CD8-positive, alpha-beta memory T cell (primary cell): ENCODE data around the gene TMEM47. TPM values are rescaled to one million over a fixed set of nuclear protein-coding genes. Genes with fewer than 3 reads are reported as not detected.

Source experiments
- CTCF ChIA-PET: fragments of 350-600 bp; sonication (Branson Sonifier 250); formaldehyde crosslinking; loops from one replicate; lab custom pipeline; 2021; ENCODE audit warnings: antibody characterized with exemption; lab: Charles Lee
- POLR2A ChIA-PET: fragments of 350-600 bp; sonication (Branson Sonifier 250); formaldehyde crosslinking; loops from one replicate; lab custom pipeline; 2021; ENCODE audit warnings: antibody characterized with exemption; lab: Charles Lee
- DNase-seq, 5 donors: peaks; one replicate each; pipeline versions ENCODE4 v3.0.0 to v3.0.0-alpha.2; 2020 to 2022; ENCODE audit warnings: mixed read lengths in 1 of 5
- H3K27ac ChIP-seq: one replicate; pipeline ENCODE4 v1.7.0; 2013; ENCODE audit warnings: low read depth, mild to moderate bottlenecking, low read length, moderate library complexity
- H3K27me3 ChIP-seq: 2 replicates; pipeline ENCODE4 v1.7.0; 2013; ENCODE audit warnings: low read length, mild to moderate bottlenecking; ENCODE audit not compliant: insufficient read depth, poor library complexity, severe bottlenecking
- H3K36me3 ChIP-seq: 2 replicates; pipeline ENCODE4 v1.7.0; 2013; ENCODE audit warnings: mild to moderate bottlenecking, low read length, moderate library complexity; ENCODE audit not compliant: insufficient read depth
- H3K4me1 ChIP-seq: 2 replicates; pipeline ENCODE4 v1.7.0; 2013; ENCODE audit warnings: mild to moderate bottlenecking, low read length, moderate library complexity; ENCODE audit not compliant: insufficient read depth
- H3K4me3 ChIP-seq: 2 replicates; pipeline ENCODE4 v1.7.0; 2013; ENCODE audit warnings: mild to moderate bottlenecking, low read length
- H3K9me3 ChIP-seq: 2 replicates; pipeline ENCODE4 v1.7.0; 2013; ENCODE audit warnings: mild to moderate bottlenecking, low read length
- H3K27ac Mint-ChIP-seq, 8 donors: one replicate each; pipeline ENCODE4 v1.8.0; 2020 to 2021; ENCODE audit warnings: mixed read lengths in 8 of 8, mild to moderate bottlenecking in 6 of 8, inconsistent platforms in 3 of 8, moderate library complexity in 3 of 8
- H3K27me3 Mint-ChIP-seq, 2 donors: one replicate each; pipeline ENCODE4 v1.8.0; 2020 to 2021; ENCODE audit warnings: mixed read lengths in 2 of 2, mild to moderate bottlenecking in 1 of 2, moderate library complexity in 1 of 2
- H3K36me3 Mint-ChIP-seq, 3 donors: one replicate each; pipeline ENCODE4 v1.8.0; 2020 to 2021; ENCODE audit warnings: mixed read lengths in 3 of 3, inconsistent platforms in 1 of 3, mild to moderate bottlenecking in 1 of 3
- H3K4me1 Mint-ChIP-seq, 3 donors: one replicate each; pipeline ENCODE4 v1.8.0; 2020 to 2021; ENCODE audit warnings: mixed read lengths in 3 of 3, inconsistent platforms in 1 of 3, mild to moderate bottlenecking in 1 of 3
- H3K4me3 Mint-ChIP-seq, 7 donors: one replicate each; pipeline ENCODE4 v1.8.0; 2020 to 2021; ENCODE audit warnings: mixed read lengths in 7 of 7, mild to moderate bottlenecking in 6 of 7, moderate library complexity in 4 of 7, inconsistent platforms in 2 of 7
- H3K9me3 Mint-ChIP-seq, 5 donors: one replicate each; pipeline ENCODE4 v1.8.0; 2020 to 2022; ENCODE audit warnings: mixed read lengths in 5 of 5, mild to moderate bottlenecking in 3 of 5, moderate library complexity in 2 of 5, inconsistent platforms in 1 of 5
- polyA plus RNA-seq: library from polyadenylated mRNA; unstranded; fragments of 300-500 nt; fragmentation: Illumina TruSeq; gene quantifications from one replicate; pipeline ENCODE4 v1.2.3, GENCODE V29; 2021
- total RNA-seq, 2 experiments: library from RNA; stranded (reverse); gene quantifications; one replicate each; pipeline ENCODE4 v1.2.3, GENCODE V29; 2021

TMEM47 gene
- total RNA-seq (not detected), polyA plus RNA-seq (not detected)

DNA sequence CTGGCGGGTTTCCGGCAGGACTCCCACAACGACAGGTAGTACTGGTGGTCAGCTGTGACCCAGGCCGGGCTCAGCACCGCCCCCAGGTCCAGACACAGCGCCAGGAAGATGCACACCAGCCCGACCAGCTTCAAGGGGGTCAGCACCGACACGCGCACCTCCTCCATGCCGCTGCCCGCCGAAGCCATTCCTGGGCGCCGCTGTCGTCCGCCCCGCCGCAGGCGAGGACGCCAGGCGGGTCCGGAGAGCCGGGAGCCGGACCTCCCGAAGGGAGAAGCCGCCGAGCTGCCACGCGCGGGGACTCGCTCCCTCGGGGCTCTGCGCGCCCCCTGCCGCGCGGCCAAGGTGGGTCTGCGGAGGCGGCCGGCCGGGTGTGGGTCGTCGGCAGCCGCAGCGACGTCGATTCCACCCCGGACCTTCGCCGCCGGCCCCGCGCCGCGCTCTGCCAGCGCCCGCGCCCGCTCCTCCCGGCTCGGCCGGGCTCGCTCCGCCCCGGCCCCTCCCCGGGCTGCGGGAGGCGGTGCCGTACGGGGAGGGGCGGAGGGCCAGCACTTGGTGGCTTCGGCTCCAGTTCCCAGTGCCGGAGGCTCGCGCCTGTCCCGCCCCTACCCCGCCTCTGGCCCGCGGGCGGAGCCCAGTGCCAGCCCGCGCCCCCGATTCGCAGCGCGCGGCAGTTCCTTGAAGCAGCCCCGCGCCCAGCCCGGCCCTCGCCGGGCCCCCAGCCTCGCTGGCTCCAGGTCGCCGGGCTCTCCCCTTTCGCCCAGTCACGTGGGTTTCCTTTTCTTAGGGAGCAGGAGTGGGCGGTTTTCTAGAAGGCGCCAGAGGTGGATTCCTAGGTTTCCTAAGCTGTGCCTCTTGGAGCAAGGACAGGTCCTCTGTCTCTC is at the start of gene TMEM47:
Gene TMEM47 (minus strand): TSS at position 444 of the 884 bp plus-strand sequence. CDS start 256 bp downstream, at position 188.
- POLR2A ChIA-PET, result no interaction called here
- no peak within 1 kb of the TSS for H3K27ac Mint-ChIP-seq
- DNase-seq, result no peak
- Histone ChIP-seq H3K9me3 (no peaks in the 10 kb centered on the region), H3K27me3 (no peaks in the 10 kb centered on the region), H3K4me3 (no peak within 1 kb of the TSS), H3K4me1 (no peaks in the 10 kb centered on the region), H3K36me3 (no peaks in the 10 kb centered on the region), H3K27ac (no peak within 1 kb of the TSS)
- CTCF ChIA-PET, result no interaction called here
- H3K36me3 Mint-ChIP-seq, result peaks cover 0 to 3% (median 0%) of the 10 kb centered on the region in 3 donors
- H3K27me3 Mint-ChIP-seq, result peaks cover 10 to 16% of the 10 kb centered on the region in 2 donors
- peaks cover 0 to 21% (median 10%) of the 10 kb centered on the region in 5 donors for H3K9me3 Mint-ChIP-seq
- no peak within 1 kb of the TSS for H3K4me3 Mint-ChIP-seq
- H3K4me1 Mint-ChIP-seq, result peaks cover 0 to 9% (median 3%) of the 10 kb centered on the region in 3 donors

DNA sequence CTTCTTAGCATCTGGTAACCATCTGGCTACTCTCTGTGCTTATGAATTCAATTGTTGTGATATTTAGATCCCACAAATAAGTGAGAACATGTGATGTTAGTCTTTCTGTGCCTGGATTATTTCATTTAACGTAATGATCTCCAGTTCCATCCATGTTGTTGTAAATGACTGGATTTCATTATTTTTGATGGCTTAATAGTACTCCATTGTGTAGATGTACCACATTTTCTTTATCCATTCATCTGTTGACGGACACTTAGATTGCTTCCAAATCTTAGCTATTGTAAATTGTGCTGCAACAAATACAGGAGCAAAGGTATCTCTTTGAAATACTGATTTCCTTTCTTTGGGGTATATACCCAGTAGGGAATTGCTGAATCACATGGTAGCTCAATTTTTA is 30.0 kb upstream of the TMEM47 start:
- H3K36me3 Mint-ChIP-seq, result no peaks in the 10 kb centered on the region
- no peak overlapping the region for H3K27ac Mint-ChIP-seq
- no peaks in the 10 kb centered on the region for H3K36me3 ChIP-seq
- peaks cover 0 to 4% of the 10 kb centered on the region in 2 donors for H3K27me3 Mint-ChIP-seq
- H3K4me3 Mint-ChIP-seq, result no peak overlapping the region
- no peaks in the 10 kb centered on the region for H3K27me3 ChIP-seq
- no peak overlapping the region for H3K4me3 ChIP-seq
- CTCF ChIA-PET, result no interaction called here
- POLR2A ChIA-PET, result no interaction called here
- no peaks in the 10 kb centered on the region for H3K9me3 ChIP-seq
- no peak overlapping the region for H3K27ac ChIP-seq
- no peaks in the 10 kb centered on the region for H3K4me1 Mint-ChIP-seq
- H3K9me3 Mint-ChIP-seq, result peaks cover 4 to 13% (median 10%) of the 10 kb centered on the region in 5 donors
- no peaks in the 10 kb centered on the region for H3K4me1 ChIP-seq
- DNase-seq, result no peak

DNA sequence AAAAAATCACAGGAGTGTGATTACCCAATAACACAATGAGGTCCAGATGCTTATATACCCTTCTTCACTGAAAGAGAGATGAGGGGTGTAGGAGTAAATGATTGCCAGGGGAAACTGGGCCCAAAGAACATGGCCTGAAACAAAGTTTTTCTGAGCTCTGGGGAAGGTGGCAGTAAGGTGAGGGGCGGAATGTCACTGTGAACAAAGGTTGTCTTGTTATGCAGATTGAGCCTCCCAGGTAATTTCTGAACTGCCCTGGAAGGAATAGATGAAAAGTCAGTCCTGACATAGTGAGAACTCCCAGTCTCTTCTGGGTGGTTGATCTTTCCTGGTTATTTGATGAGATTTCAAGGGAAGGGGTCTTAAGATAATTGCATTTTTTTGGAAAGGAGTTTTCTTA is 2.5 kb upstream of the TMEM47 start:
- POLR2A ChIA-PET, result no interaction called here

DNA sequence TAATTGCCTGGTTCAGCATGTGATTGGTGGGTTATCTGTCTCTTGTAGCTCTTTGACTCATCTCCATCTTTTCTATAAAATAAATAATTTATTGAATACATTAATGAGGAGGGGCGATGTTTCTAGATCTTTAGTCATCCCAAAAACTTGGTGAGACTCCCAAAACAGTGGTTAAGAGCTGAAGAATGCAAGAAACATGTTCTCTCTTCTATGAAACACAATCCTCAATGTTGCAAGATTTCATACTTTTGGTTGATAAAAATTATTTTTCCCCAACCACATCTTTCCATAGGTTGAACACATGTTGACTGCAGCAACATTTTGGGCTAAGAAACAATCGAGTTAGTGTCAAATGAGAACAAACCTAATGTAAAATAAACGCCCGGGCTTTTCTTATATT is 1.2 kb upstream of the TMEM47 start:
- CTCF ChIA-PET, result no interaction called here
- no peak overlapping the region for H3K27ac Mint-ChIP-seq
- DNase-seq, result no peak
- H3K4me3 ChIP-seq, result no peak overlapping the region
- H3K36me3 Mint-ChIP-seq, result peaks cover 0 to 3% (median 0%) of the 10 kb centered on the region in 3 donors
- H3K36me3 ChIP-seq, result no peaks in the 10 kb centered on the region
- H3K27me3 Mint-ChIP-seq, result peaks cover 10 to 16% of the 10 kb centered on the region in 2 donors
- H3K27me3 ChIP-seq, result no peaks in the 10 kb centered on the region
- H3K4me1 ChIP-seq, result no peaks in the 10 kb centered on the region
- no peak overlapping the region for H3K27ac ChIP-seq
- H3K9me3 ChIP-seq, result no peaks in the 10 kb centered on the region
- H3K4me1 Mint-ChIP-seq, result peaks cover 0 to 9% (median 3%) of the 10 kb centered on the region in 3 donors
- POLR2A ChIA-PET, result no interaction called here
- no peak overlapping the region for H3K4me3 Mint-ChIP-seq
- H3K9me3 Mint-ChIP-seq, result peaks cover 0 to 21% (median 10%) of the 10 kb centered on the region in 5 donors

More for the DNA sequence above, 2.5 kb upstream of the TMEM47 start:
- H3K27me3 Mint-ChIP-seq, result peaks cover 10 to 15% of the 10 kb centered on the region in 2 donors
- H3K36me3 Mint-ChIP-seq, result peaks cover 0 to 3% (median 0%) of the 10 kb centered on the region in 3 donors
- CTCF ChIA-PET, result no interaction called here
- Histone ChIP-seq H3K4me3 (no peak overlapping the region), H3K36me3 (no peaks in the 10 kb centered on the region), H3K4me1 (no peaks in the 10 kb centered on the region), H3K27ac (no peak overlapping the region), H3K27me3 (no peaks in the 10 kb centered on the region), H3K9me3 (no peaks in the 10 kb centered on the region)
- no peak overlapping the region for H3K4me3 Mint-ChIP-seq
- H3K9me3 Mint-ChIP-seq, result peaks cover 0 to 21% (median 8%) of the 10 kb centered on the region in 5 donors
- peaks cover 0 to 9% (median 3%) of the 10 kb centered on the region in 3 donors for H3K4me1 Mint-ChIP-seq
- no peak overlapping the region for H3K27ac Mint-ChIP-seq
- no peak for DNase-seq

DNA sequence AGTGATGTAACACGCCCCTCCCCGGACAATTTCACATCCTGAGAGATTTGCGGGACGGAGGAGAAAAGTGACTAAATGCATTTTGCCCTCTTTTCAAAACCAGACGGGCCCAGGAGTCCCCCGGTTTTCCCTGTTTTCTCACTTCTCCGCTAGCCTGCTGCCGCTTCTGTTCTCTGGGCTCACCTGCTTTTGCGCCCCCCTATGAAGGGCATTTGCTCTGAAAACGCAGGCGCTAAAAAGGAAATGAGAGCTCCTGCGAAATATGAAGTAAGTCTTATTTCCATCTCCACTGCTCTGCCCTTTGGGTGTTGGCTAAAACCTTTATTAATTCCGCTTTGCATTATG is 613 bp upstream of the TMEM47 start:
- Mint-ChIP-seq H3K4me3 (no peak overlapping the region), H3K9me3 (peaks cover 0 to 21% (median 10%) of the 10 kb centered on the region in 5 donors), H3K4me1 (peaks cover 0 to 9% (median 3%) of the 10 kb centered on the region in 3 donors), H3K27me3 (peaks cover 10 to 16% of the 10 kb centered on the region in 2 donors), H3K27ac (no peak overlapping the region), H3K36me3 (peaks cover 0 to 3% (median 0%) of the 10 kb centered on the region in 3 donors)
- Histone ChIP-seq H3K27ac (no peak overlapping the region), H3K9me3 (no peaks in the 10 kb centered on the region), H3K4me1 (no peaks in the 10 kb centered on the region), H3K27me3 (no peaks in the 10 kb centered on the region), H3K4me3 (no peak overlapping the region), H3K36me3 (no peaks in the 10 kb centered on the region)
- ChIA-PET POLR2A (no interaction called here), CTCF (no interaction called here)
- DNase-seq, result no peak

DNA sequence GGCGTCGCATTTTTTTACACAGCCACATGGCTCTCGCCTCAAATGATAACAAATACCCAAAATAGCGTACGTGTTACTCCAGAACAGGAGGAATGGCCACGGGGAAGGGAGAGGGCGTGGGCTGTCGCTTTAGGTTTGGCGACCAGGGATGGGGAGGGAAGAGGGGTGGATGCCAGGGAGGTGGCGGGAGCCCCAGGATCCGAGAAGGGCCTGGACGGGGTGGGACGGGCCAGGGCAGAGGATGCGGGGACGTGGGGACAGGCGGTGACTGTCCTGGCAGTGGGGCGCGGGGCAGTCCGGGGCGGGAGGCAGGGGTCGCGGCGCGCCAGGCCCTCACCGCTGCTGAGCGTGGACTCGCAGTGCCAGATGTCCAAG is 631 bp downstream of the TMEM47 start:
- peaks cover 0 to 3% (median 0%) of the 10 kb centered on the region in 3 donors for H3K36me3 Mint-ChIP-seq
- peaks cover 0 to 9% (median 3%) of the 10 kb centered on the region in 3 donors for H3K4me1 Mint-ChIP-seq
- no peaks in the 10 kb centered on the region for H3K27me3 ChIP-seq
- no peak overlapping the region for H3K27ac Mint-ChIP-seq
- peaks cover 10 to 13% of the 10 kb centered on the region in 2 donors for H3K27me3 Mint-ChIP-seq
- ChIA-PET CTCF (no interaction called here), POLR2A (no interaction called here)
- peaks cover 0 to 21% (median 10%) of the 10 kb centered on the region in 5 donors for H3K9me3 Mint-ChIP-seq
- H3K4me3 ChIP-seq, result no peak overlapping the region
- no peaks in the 10 kb centered on the region for H3K9me3 ChIP-seq
- H3K4me1 ChIP-seq, result no peaks in the 10 kb centered on the region
- no peaks in the 10 kb centered on the region for H3K36me3 ChIP-seq
- H3K27ac ChIP-seq, result no peak overlapping the region
- no peak for DNase-seq
- no peak overlapping the region for H3K4me3 Mint-ChIP-seq

DNA sequence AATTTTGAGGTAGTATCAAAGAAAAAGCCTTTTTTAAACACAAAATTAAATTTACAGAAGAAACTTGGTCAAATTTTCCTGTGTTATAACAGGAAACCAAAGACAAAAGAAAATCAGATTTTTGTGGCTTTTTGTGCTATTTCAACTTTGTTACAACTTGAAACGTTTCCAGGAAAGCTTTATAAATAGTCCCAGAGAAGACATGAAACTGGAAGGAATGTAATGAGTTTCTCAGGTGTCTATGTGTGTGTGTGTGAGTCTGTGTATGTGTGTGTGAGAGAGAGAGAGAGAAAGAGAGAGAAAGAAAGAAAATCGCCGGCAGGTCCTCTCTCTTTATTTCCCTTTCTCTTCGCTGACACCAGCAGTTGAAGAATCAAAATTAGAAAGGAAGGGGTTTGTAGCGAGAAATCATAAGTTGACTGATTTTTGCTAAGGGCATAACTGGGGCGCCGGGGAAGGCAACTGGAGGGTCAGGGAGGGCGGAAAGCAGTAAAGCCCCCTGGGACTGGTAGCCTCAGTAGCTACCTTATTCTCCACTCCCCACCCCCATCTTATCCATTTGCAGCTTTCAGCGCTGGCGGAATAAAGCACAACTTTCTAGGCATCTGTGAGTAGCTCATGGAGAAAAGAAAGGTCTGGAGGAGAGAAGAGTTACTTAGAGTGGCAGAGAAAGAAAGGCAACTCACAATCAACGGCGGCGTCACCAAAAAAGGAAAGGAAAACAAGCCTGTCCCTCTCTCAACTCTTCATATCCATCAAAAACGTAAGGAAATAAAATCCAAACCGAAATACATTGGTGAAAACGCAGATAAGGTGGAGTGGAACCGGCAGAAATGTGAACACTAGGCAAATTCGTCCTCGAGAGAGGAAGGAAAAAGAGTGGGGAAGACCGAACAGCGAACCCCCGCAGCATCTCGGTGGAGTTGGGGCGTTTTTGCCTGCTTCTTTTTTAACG is 1.3 kb downstream of the TMEM47 start:
- ChIA-PET CTCF (no interaction called here), POLR2A (no interaction called here)
- Histone ChIP-seq H3K9me3 (no peaks in the 10 kb centered on the region), H3K4me1 (no peaks in the 10 kb centered on the region), H3K27ac (no peak overlapping the region), H3K27me3 (no peaks in the 10 kb centered on the region), H3K4me3 (no peak overlapping the region), H3K36me3 (no peaks in the 10 kb centered on the region)
- H3K9me3 Mint-ChIP-seq, result peaks cover 0 to 23% (median 10%) of the 10 kb centered on the region in 5 donors
- no peak overlapping the region for H3K4me3 Mint-ChIP-seq
- no peak for DNase-seq
- H3K27me3 Mint-ChIP-seq, result peaks cover 10 to 13% of the 10 kb centered on the region in 2 donors
- peaks cover 0 to 3% (median 0%) of the 10 kb centered on the region in 3 donors for H3K36me3 Mint-ChIP-seq
- H3K27ac Mint-ChIP-seq, result no peak overlapping the region
- H3K4me1 Mint-ChIP-seq, result peaks cover 0 to 9% (median 3%) of the 10 kb centered on the region in 3 donors
